Activated CD4-positive, alpha-beta T cell treated with anti-CD3 and anti-CD28 coated beads for 1 hour (primary cell): Measurements from ENCODE around the gene DAB1.

Experiments used
- DNase-seq: peaks from one replicate; pipeline ENCODE4 v3.0.0-alpha.2; 2020

DAB1 gene

GRCh38 chr1:57060451-57060850, 363.4 kb downstream of the DAB1 start:
- DNase-seq: no peak

- no peak for DNase-seq
Measured at GRCh38 chr1:57058652-57059501, 365.0 kb downstream of the DAB1 start.

DNA sequence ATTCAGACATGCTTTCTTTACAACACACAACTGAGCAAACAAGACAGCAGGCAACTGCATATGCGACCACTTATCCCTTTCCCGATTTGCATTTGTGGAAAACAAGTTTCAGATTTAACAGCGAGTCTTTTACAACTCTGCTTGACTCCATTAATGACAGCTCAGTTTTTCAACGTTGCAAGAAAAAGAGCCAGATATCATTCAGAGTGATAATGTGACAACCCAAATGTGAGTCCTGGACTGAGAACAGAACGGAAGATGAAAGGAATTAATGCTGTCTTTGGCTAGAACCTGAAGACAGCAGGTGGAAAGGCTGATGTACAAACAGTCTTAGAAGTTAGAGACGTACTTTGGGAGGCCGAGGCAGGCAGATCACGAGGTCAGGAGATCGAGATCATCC, 375.0 kb downstream of the DAB1 start:
- no peak for DNase-seq

DNA sequence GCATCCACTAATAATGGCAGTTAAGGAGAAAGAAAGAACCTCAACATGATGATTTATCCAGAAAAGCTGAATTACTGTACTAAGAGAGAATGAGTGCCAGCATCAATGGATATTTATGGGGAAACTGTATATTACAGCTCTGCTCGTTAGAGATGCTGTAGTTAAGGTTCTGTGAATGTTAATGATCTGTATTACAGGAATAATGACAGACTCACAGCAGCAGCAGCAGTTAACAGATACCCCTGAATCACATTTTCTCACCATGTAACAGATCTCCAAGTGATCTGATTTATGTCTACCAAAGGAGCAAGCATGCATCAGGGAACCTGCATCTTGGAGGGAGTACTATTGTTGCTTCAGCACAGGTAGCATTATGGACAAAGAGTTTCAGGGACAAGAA, 377.4 kb downstream of the DAB1 start:
- no peak for DNase-seq

DNA sequence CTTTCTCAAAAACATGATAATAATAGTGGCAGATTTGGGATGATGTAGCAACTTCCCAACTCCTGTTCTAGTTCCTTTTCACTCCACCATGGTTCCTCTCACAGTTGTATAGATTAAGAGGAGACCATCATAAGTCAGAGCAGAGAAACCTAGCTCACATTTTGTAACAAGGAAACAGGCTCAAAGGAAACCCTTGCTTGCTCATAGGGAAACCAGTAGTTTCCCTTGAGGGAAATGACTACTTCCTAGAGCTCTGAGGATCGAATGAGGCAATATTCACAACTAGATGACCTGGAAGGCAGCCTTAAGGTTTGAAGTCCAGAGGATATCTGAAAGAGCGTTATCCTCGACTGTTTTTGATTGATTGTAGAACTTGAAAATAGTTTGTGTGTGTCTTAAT, 382.0 kb downstream of the DAB1 start:
- DNase-seq: no peak

GRCh38 chr1:57040811-57041210, 383.0 kb downstream of the DAB1 start:
- no peak for DNase-seq

DNA sequence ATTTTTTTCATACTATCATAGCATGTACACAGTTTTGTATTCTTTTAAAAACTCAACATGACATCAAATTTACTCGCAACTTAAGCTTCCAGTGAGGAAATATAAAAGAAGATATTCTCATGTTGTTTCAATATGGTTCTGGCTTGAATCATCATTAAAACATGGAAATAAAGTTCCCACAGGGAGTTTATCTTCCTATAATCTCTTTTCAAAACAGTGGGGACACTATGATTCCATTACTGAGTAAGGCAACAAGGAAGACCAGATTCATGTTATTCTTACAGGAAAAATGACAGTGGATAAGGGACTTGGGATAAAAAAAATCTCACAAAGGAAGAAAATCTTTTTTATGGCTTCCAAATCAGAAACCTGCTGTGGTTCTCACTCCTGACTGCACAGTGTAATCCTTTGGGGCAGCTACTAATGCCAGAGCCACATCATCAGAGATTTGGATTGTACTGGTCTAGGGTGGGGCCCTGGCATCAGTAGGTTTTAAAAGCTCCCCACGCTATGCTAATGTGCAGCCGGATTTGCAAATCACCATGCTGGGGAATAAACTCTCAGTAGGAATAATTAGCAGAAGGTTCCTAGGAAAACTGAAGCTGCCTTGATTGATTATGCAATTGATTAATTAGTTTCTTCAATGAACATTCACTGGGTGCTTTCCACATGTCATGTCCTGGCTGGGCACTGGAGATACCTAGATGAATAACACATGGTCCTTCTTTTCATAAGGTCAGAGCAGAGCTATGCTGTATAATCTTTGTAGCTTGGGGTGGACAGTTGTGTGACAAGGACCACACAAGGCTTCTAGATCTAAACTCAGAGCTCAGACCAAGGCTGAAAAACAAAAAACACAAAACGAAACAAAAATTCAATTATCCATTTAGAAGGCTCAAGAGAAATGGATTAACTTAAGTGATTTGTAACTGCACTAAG, 386.9 kb downstream of the DAB1 start:
- no peak for DNase-seq

GRCh38 chr1:57034713-57035112, 389.1 kb downstream of the DAB1 start:
- DNase-seq: no peak

GRCh38 chr1:57033222-57034001, 390.4 kb downstream of the DAB1 start:
- DNase-seq: no peak

DNA sequence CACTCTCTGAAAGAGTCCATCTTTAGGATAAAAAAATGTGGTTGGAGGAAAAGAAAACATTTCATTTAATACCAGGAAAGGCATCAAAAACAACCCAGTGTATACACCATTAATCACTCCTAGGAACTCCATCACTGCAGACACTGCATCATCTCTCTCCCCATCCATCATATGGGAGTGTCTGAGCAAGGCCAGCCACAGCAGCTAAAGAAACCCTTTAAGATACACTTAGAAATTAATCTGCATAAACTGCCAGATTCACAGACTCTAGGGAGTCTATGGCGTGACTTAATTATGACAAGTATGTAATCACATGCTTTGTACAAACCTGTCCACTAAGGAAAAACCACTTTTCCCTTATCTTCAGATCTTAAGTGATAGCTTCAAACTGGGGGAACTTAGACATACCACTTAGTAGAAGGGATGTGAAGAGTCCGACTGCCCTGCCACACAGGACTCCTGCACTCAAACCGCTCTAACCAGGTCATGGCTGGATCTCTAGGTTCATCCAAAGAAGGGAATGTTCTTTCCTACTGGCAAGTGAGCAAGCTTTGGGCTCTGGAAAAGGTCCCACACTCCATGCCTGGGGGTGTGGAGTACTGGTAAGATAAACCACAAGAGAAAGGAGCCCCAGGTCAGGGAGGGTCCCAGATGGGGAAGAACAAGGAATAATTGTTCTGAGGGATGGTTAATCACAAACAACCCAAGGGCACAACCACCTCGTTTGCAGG, 397.1 kb downstream of the DAB1 start:
- DNase-seq: no peak

GRCh38 chr1:57024855-57025254, 399.0 kb downstream of the DAB1 start:
- no peak for DNase-seq

DNA sequence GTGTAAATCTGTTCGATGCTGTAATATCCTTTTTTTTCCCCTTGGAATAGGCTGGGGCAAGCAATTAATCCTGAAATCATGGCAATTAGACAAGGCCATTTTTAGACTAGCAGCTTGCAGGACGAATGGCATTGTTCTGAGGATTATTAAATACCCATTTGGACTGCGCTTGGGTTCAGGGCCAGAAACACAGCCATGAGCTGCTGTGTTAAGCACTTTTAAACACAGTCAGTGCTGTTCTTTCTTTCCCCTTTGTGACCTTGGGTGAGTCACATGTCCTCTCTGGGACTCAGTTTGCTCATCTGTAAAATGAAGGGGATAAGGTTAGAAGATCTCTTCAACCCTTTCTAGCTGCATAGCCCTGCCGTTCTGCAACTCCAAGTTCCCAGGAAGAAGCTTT, 399.4 kb downstream of the DAB1 start:
- no peak for DNase-seq

GRCh38 chr1:57020216-57020615, 403.6 kb downstream of the DAB1 start:
- no peak for DNase-seq

GRCh38 chr1:57019236-57019839, 404.5 kb downstream of the DAB1 start:
- no peak for DNase-seq

DNA sequence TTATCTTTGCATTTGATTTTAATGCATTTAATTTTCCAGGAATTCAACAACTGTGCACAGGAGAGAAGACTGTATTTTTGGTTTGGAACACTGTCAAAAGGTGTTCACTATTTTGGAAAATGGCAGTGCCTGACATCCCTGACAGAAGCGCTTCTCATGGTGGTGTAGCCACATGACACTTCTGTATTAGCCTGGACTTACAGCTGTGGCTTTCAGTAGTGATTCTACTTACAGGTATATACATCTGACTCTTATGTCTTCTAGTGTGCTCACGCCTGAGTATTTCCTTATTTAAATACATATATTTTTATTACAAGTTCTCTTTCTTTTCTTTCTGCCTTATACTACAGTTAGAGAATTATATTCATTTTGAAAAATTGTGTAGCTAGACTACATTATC, 405.7 kb downstream of the DAB1 start:
- DNase-seq: no peak

GRCh38 chr1:57017717-57018116, 406.1 kb downstream of the DAB1 start:
- DNase-seq: no peak

- no peak for DNase-seq
Measured at GRCh38 chr1:57017200-57017599, 406.7 kb downstream of the DAB1 start.

DNA sequence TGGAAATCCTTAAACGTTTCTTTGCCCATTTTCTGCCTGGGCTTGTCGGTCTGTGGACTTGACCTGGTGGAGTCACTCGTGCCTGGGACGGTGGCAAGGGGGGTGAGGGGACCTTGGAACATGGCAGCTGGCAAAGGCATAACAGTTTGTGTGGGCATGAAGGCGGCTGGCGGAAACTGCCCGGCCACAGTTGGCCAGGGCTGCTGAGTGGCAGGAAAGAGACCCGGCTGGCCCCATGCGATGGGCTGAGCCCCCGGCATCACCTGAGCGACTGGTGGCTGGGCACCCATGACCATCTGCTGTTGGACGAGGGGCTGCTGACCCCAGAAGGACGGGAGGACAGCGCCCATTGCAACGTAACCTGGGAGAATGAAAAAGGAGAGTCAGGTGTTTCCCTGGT, 408.8 kb downstream of the DAB1 start:
- DNase-seq: no peak

GRCh38 chr1:57013522-57013921, 410.3 kb downstream of the DAB1 start:
- DNase-seq: no peak

GRCh38 chr1:57012315-57012714, 411.5 kb downstream of the DAB1 start:
- DNase-seq: no peak

GRCh38 chr1:57010511-57010910, 413.3 kb downstream of the DAB1 start:
- DNase-seq: no peak

DNA sequence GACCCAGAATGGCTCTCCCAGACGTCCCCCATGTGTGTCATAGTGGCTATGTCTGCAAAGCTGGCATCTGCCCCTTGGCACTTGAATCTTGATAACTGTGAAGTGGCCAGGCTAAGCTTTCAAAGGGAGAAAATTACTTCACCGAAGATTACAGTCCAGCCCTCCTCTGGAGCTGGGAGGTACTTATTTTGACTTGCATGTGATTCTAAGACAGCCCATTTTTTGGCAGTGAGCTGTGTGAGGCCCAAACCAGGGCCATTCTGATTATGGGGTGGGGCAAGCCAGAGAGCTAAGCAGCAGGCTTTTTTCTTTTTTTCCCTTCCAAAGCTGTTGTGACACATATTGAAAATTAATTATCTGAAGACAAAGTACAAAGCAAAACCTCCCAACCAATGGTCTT, 415.9 kb downstream of the DAB1 start:
- DNase-seq: no peak
